ENCODE data around the gene ODAPH. TPM values are rescaled to one million over a fixed set of nuclear protein-coding genes. Genes with fewer than 3 reads are reported as not detected.

ODAPH gene
- total RNA-seq, 5 donors from 2014 or later (not counting 1 experiment from before 2014, with no cell fraction given), result 0.47 TPM; not detected in 4

GRCh38 chr4:75566911-75567310 is 11.0 kb downstream of the ODAPH start:
- no peaks in the 10 kb centered on the region for H3K36me3 Mint-ChIP-seq
- peaks cover 0 to 4% (median 0%) of the 10 kb centered on the region in 3 donors for H3K4me1 Mint-ChIP-seq
- H3K27me3 ChIP-seq (replicated peaks in 1 of 2; ENCODE audit: control insufficient read depth in 2 of 2, extremely low read depth in 1 of 2, insufficient read depth in 2 of 2, low read length in 1 of 2), result no peaks in the 10 kb centered on the region
- H3K9me3 Mint-ChIP-seq, result no peaks in the 10 kb centered on the region
- no peaks in the 10 kb centered on the region for H3K9me3 ChIP-seq
- WGBS (ENCODE audit: insufficient coverage), result no CpG with 5 or more reads among the region's 1 CpG
- CTCF ChIA-PET, result no interaction called here
- no peak overlapping the region for H3K4me3 Mint-ChIP-seq
- peaks cover 11 to 21% of the 10 kb centered on the region in 2 donors for H3K27me3 Mint-ChIP-seq
- DNase-seq, result no peak
- H3K27ac Mint-ChIP-seq, result no peak overlapping the region
- POLR2A ChIA-PET, result interaction anchor here in 1 of 2 donors (0.6 to 0.9 kb wide), 2 partner anchors 10 to 141 kb away, joined by 3 to 5 read pairs; no protein-coding TSS in a partner anchor
- H3K4me3 ChIP-seq (ENCODE audit: control insufficient read depth in 1 of 2, extremely low read depth in 1 of 2, low read length in 1 of 2), result no peak overlapping the region
- no peaks in the 10 kb centered on the region for H3K36me3 ChIP-seq (ENCODE audit: control insufficient read depth in 2 of 2, extremely low read depth in 1 of 2, insufficient read depth in 1 of 2, low read length in 1 of 2)
- no peak overlapping the region for H3K27ac ChIP-seq (ENCODE audit: low read length)
- H3K4me1 ChIP-seq (ENCODE audit: control insufficient read depth in 1 of 2, extremely low read depth in 1 of 2, insufficient read depth in 2 of 2, low read length in 2 of 2), result no peaks in the 10 kb centered on the region
- ATAC-seq (replicated peaks in 1 of 4), result no peak

- no peak for ATAC-seq (replicated peaks in 1 of 4)
- DNase-seq, result no peak
- Histone ChIP-seq H3K36me3 (ENCODE audit: control insufficient read depth in 2 of 2, extremely low read depth in 1 of 2, insufficient read depth in 1 of 2, low read length in 1 of 2) (no peaks in the 10 kb centered on the region), H3K4me3 (ENCODE audit: control insufficient read depth in 1 of 2, extremely low read depth in 1 of 2, low read length in 1 of 2) (no peak overlapping the region), H3K27ac (ENCODE audit: low read length) (no peak overlapping the region), H3K4me1 (ENCODE audit: control insufficient read depth in 1 of 2, extremely low read depth in 1 of 2, insufficient read depth in 2 of 2, low read length in 2 of 2) (no peaks in the 10 kb centered on the region), H3K9me3 (no peaks in the 10 kb centered on the region), H3K27me3 (replicated peaks in 1 of 2; ENCODE audit: control insufficient read depth in 2 of 2, extremely low read depth in 1 of 2, insufficient read depth in 2 of 2, low read length in 1 of 2) (no peaks in the 10 kb centered on the region)
- H3K4me3 Mint-ChIP-seq, result no peak overlapping the region
- ChIA-PET POLR2A (no interaction called here), CTCF (interaction anchor here in 1 of 2 donors (0.6 kb wide), 1 partner anchor 74 kb away, joined by 3 read pairs; no protein-coding TSS in a partner anchor)
- H3K27me3 Mint-ChIP-seq, result peaks cover 11 to 20% of the 10 kb centered on the region in 2 donors
- no peak overlapping the region for H3K27ac Mint-ChIP-seq
- H3K36me3 Mint-ChIP-seq, result no peaks in the 10 kb centered on the region
- no peaks in the 10 kb centered on the region for H3K9me3 Mint-ChIP-seq
- no CpG with 5 or more reads among the region's 2 CpGs for WGBS (ENCODE audit: insufficient coverage)
- H3K4me1 Mint-ChIP-seq, result peaks cover 0 to 4% (median 0%) of the 10 kb centered on the region in 3 donors
Observed at GRCh38 chr4:75567725-75568124, 11.9 kb downstream of the ODAPH start.

GRCh38 chr4:75584067-75584466 is 28.2 kb downstream of the ODAPH start:
- Mint-ChIP-seq H3K4me1 (no peaks in the 10 kb centered on the region), H3K27me3 (peaks cover 2 to 16% of the 10 kb centered on the region in 2 donors), H3K36me3 (peaks cover 2% of the 10 kb centered on the region), H3K4me3 (no peak overlapping the region), H3K27ac (no peak overlapping the region), H3K9me3 (peaks cover 5 to 9% (median 6%) of the 10 kb centered on the region in 3 donors)
- Histone ChIP-seq H3K9me3 (peaks cover 2% of the 10 kb centered on the region), H3K36me3 (ENCODE audit: control insufficient read depth in 2 of 2, extremely low read depth in 1 of 2, insufficient read depth in 1 of 2, low read length in 1 of 2) (no peaks in the 10 kb centered on the region), H3K27me3 (replicated peaks in 1 of 2; ENCODE audit: control insufficient read depth in 2 of 2, extremely low read depth in 1 of 2, insufficient read depth in 2 of 2, low read length in 1 of 2) (no peaks in the 10 kb centered on the region), H3K27ac (ENCODE audit: low read length) (no peak overlapping the region), H3K4me1 (ENCODE audit: control insufficient read depth in 1 of 2, extremely low read depth in 1 of 2, insufficient read depth in 2 of 2, low read length in 2 of 2) (no peaks in the 10 kb centered on the region), H3K4me3 (ENCODE audit: control insufficient read depth in 1 of 2, extremely low read depth in 1 of 2, low read length in 1 of 2) (no peak overlapping the region)
- 62% methylated on average over 2 of the region's 2 CpGs for WGBS (ENCODE audit: insufficient coverage)
- CTCF ChIA-PET, result interaction anchor here in 1 of 2 donors (0.6 to 1.1 kb wide), 2 partner anchors 262 to 598 kb away, joined by 3 read pairs; no protein-coding TSS in a partner anchor
- ATAC-seq (replicated peaks in 1 of 4) (no peak), DNase-seq (no peak)
- POLR2A ChIA-PET, result interaction anchor here in 1 of 2 donors (0.5 kb wide), 1 partner anchor 62 kb away, joined by 9 read pairs; no protein-coding TSS in a partner anchor

GRCh38 chr4:75593393-75593792 is 37.5 kb downstream of the ODAPH start:
- no peak for ATAC-seq (replicated peaks in 1 of 4)
- no peaks in the 10 kb centered on the region for H3K9me3 Mint-ChIP-seq
- Histone ChIP-seq H3K27ac (ENCODE audit: low read length) (no peak overlapping the region), H3K4me3 (ENCODE audit: control insufficient read depth in 1 of 2, extremely low read depth in 1 of 2, low read length in 1 of 2) (no peak overlapping the region), H3K36me3 (ENCODE audit: control insufficient read depth in 2 of 2, extremely low read depth in 1 of 2, insufficient read depth in 1 of 2, low read length in 1 of 2) (no peaks in the 10 kb centered on the region), H3K4me1 (ENCODE audit: control insufficient read depth in 1 of 2, extremely low read depth in 1 of 2, insufficient read depth in 2 of 2, low read length in 2 of 2) (peaks cover 0 to 2% of the 10 kb centered on the region in 2 experiments), H3K27me3 (replicated peaks in 1 of 2; ENCODE audit: control insufficient read depth in 2 of 2, extremely low read depth in 1 of 2, insufficient read depth in 2 of 2, low read length in 1 of 2) (no peaks in the 10 kb centered on the region), H3K9me3 (no peaks in the 10 kb centered on the region)
- H3K27me3 Mint-ChIP-seq, result no peaks in the 10 kb centered on the region
- H3K4me3 Mint-ChIP-seq, result no peak overlapping the region
- H3K36me3 Mint-ChIP-seq, result no peaks in the 10 kb centered on the region
- no peak for DNase-seq
- POLR2A ChIA-PET, result no interaction called here
- H3K4me1 Mint-ChIP-seq, result peaks cover 0 to 2% (median 0%) of the 10 kb centered on the region in 3 donors
- CTCF ChIA-PET, result no interaction called here
- no CpG with 5 or more reads among the region's 1 CpG for WGBS (ENCODE audit: insufficient coverage)
- H3K27ac Mint-ChIP-seq, result no peak overlapping the region

GRCh38 chr4:75596061-75596460 is 40.2 kb downstream of the ODAPH start:
- peaks cover 0 to 2% (median 0%) of the 10 kb centered on the region in 3 donors for H3K4me1 Mint-ChIP-seq
- no peak overlapping the region for H3K4me3 Mint-ChIP-seq
- Histone ChIP-seq H3K36me3 (ENCODE audit: control insufficient read depth in 2 of 2, extremely low read depth in 1 of 2, insufficient read depth in 1 of 2, low read length in 1 of 2) (no peaks in the 10 kb centered on the region), H3K27me3 (replicated peaks in 1 of 2; ENCODE audit: control insufficient read depth in 2 of 2, extremely low read depth in 1 of 2, insufficient read depth in 2 of 2, low read length in 1 of 2) (peaks cover 0 to 2% of the 10 kb centered on the region in 2 experiments), H3K4me1 (ENCODE audit: control insufficient read depth in 1 of 2, extremely low read depth in 1 of 2, insufficient read depth in 2 of 2, low read length in 2 of 2) (peaks cover 0 to 2% of the 10 kb centered on the region in 2 experiments), H3K4me3 (ENCODE audit: control insufficient read depth in 1 of 2, extremely low read depth in 1 of 2, low read length in 1 of 2) (no peak overlapping the region), H3K9me3 (no peaks in the 10 kb centered on the region), H3K27ac (ENCODE audit: low read length) (no peak overlapping the region)
- no CpG with 5 or more reads among the region's 3 CpGs for WGBS (ENCODE audit: insufficient coverage)
- CTCF ChIA-PET, result no interaction called here
- no peak overlapping the region for H3K27ac Mint-ChIP-seq
- DNase-seq, result no peak
- POLR2A ChIA-PET, result no interaction called here
- no peaks in the 10 kb centered on the region for H3K27me3 Mint-ChIP-seq
- ATAC-seq (replicated peaks in 1 of 4), result no peak
- no peaks in the 10 kb centered on the region for H3K9me3 Mint-ChIP-seq
- no peaks in the 10 kb centered on the region for H3K36me3 Mint-ChIP-seq

GRCh38 chr4:75598390-75598789 is 42.5 kb downstream of the ODAPH start:
- Mint-ChIP-seq H3K4me1 (peaks cover 0 to 2% (median 0%) of the 10 kb centered on the region in 3 donors), H3K27me3 (no peaks in the 10 kb centered on the region), H3K4me3 (no peak overlapping the region), H3K27ac (no peak overlapping the region), H3K9me3 (no peaks in the 10 kb centered on the region), H3K36me3 (no peaks in the 10 kb centered on the region)
- ChIA-PET POLR2A (no interaction called here), CTCF (no interaction called here)
- H3K4me3 ChIP-seq (ENCODE audit: control insufficient read depth in 1 of 2, extremely low read depth in 1 of 2, low read length in 1 of 2), result no peak overlapping the region
- H3K27me3 ChIP-seq (replicated peaks in 1 of 2; ENCODE audit: control insufficient read depth in 2 of 2, extremely low read depth in 1 of 2, insufficient read depth in 2 of 2, low read length in 1 of 2), result peaks cover 0 to 2% of the 10 kb centered on the region in 2 experiments
- no peak overlapping the region for H3K27ac ChIP-seq (ENCODE audit: low read length)
- H3K9me3 ChIP-seq, result no peaks in the 10 kb centered on the region
- no CpG with 5 or more reads among the region's 3 CpGs for WGBS (ENCODE audit: insufficient coverage)
- no peaks in the 10 kb centered on the region for H3K36me3 ChIP-seq (ENCODE audit: control insufficient read depth in 2 of 2, extremely low read depth in 1 of 2, insufficient read depth in 1 of 2, low read length in 1 of 2)
- DNase-seq (no peak), ATAC-seq (replicated peaks in 1 of 4) (no peak)
- no peaks in the 10 kb centered on the region for H3K4me1 ChIP-seq (ENCODE audit: control insufficient read depth in 1 of 2, extremely low read depth in 1 of 2, insufficient read depth in 2 of 2, low read length in 2 of 2)

- no peaks in the 10 kb centered on the region for H3K9me3 ChIP-seq
- Mint-ChIP-seq H3K36me3 (no peaks in the 10 kb centered on the region), H3K27me3 (no peaks in the 10 kb centered on the region), H3K4me3 (no peak overlapping the region), H3K9me3 (no peaks in the 10 kb centered on the region), H3K4me1 (peaks cover 0 to 2% (median 0%) of the 10 kb centered on the region in 3 donors), H3K27ac (no peak overlapping the region)
- H3K36me3 ChIP-seq (ENCODE audit: control insufficient read depth in 2 of 2, extremely low read depth in 1 of 2, insufficient read depth in 1 of 2, low read length in 1 of 2), result no peaks in the 10 kb centered on the region
- ATAC-seq (replicated peaks in 1 of 4) (no peak), DNase-seq (no peak)
- H3K4me3 ChIP-seq (ENCODE audit: control insufficient read depth in 1 of 2, extremely low read depth in 1 of 2, low read length in 1 of 2), result no peak overlapping the region
- H3K4me1 ChIP-seq (ENCODE audit: control insufficient read depth in 1 of 2, extremely low read depth in 1 of 2, insufficient read depth in 2 of 2, low read length in 2 of 2), result no peaks in the 10 kb centered on the region
- WGBS (ENCODE audit: insufficient coverage), result 93% methylated on average over 2 of the region's 4 CpGs
- CTCF ChIA-PET, result no interaction called here
- POLR2A ChIA-PET, result no interaction called here
- no peak overlapping the region for H3K27ac ChIP-seq (ENCODE audit: low read length)
- peaks cover 0 to 2% of the 10 kb centered on the region in 2 experiments for H3K27me3 ChIP-seq (replicated peaks in 1 of 2; ENCODE audit: control insufficient read depth in 2 of 2, extremely low read depth in 1 of 2, insufficient read depth in 2 of 2, low read length in 1 of 2)
Observed at GRCh38 chr4:75599647-75600046, 43.8 kb downstream of the ODAPH start.
